Germinal center (tissue), 1 donor: ENCODE results near the gene RICTOR.

Experiments
- DNase-seq: peaks from one replicate; pipeline ENCODE4 v3.0.0; 2012; ENCODE audit warnings: mixed read lengths, low spot score

RICTOR gene

GRCh38 chr5:39092581-39093351 lies 18.6 kb upstream of the RICTOR start:
- DNase-seq = no peak

GRCh38 chr5:39091940-39092580 lies 17.9 kb upstream of the RICTOR start:
- DNase-seq = no peak

- no peak for DNase-seq
These were observed 9.8 kb upstream of the RICTOR start for GRCh38 chr5:39083968-39084367.

GRCh38 chr5:39082995-39083394 lies 8.8 kb upstream of the RICTOR start:
- DNase-seq = no peak

- DNase-seq = peak; percentile 41
These were observed 6.5 kb upstream of the RICTOR start for GRCh38 chr5:39080597-39081204.

- DNase-seq = no peak
These were observed 6.0 kb upstream of the RICTOR start for GRCh38 chr5:39080168-39080567.

GRCh38 chr5:39079147-39079546 lies 4.9 kb upstream of the RICTOR start:
- DNase-seq = no peak

GRCh38 chr5:39076757-39077728 lies 2.8 kb upstream of the RICTOR start:
- peak; percentile 40 for DNase-seq

- no peak for DNase-seq
These were observed 2.0 kb upstream of the RICTOR start for GRCh38 chr5:39076101-39076756.

- DNase-seq = no peak
These were observed 507 bp downstream of the RICTOR start for GRCh38 chr5:39073767-39074016.

- DNase-seq = peak; percentile 58
These were observed 1.1 kb downstream of the RICTOR start for GRCh38 chr5:39072925-39073766.

GRCh38 chr5:39068099-39068498 lies 6.1 kb downstream of the RICTOR start:
- no peak for DNase-seq

- no peak for DNase-seq
These were observed 9.7 kb downstream of the RICTOR start for GRCh38 chr5:39064450-39064849.

- DNase-seq = no peak
These were observed 11.2 kb downstream of the RICTOR start for GRCh38 chr5:39063037-39063436.

- DNase-seq = no peak
These were observed 11.7 kb downstream of the RICTOR start for GRCh38 chr5:39062530-39062929.

GRCh38 chr5:39062104-39062503 lies 12.1 kb downstream of the RICTOR start:
- DNase-seq = no peak

- DNase-seq = no peak
These were observed 15.1 kb downstream of the RICTOR start for GRCh38 chr5:39059064-39059463.

- DNase-seq = no peak
These were observed 15.8 kb downstream of the RICTOR start for GRCh38 chr5:39058178-39058921.

GRCh38 chr5:39057734-39058133 lies 16.5 kb downstream of the RICTOR start:
- DNase-seq = peak; percentile 5

GRCh38 chr5:39055768-39056398 lies 18.3 kb downstream of the RICTOR start:
- no peak for DNase-seq
